ENCODE data around the gene RETN.
A peak's percentile ranks its signal among the peaks of the same experiment; 100 is the strongest.

Gene RETN

DNA sequence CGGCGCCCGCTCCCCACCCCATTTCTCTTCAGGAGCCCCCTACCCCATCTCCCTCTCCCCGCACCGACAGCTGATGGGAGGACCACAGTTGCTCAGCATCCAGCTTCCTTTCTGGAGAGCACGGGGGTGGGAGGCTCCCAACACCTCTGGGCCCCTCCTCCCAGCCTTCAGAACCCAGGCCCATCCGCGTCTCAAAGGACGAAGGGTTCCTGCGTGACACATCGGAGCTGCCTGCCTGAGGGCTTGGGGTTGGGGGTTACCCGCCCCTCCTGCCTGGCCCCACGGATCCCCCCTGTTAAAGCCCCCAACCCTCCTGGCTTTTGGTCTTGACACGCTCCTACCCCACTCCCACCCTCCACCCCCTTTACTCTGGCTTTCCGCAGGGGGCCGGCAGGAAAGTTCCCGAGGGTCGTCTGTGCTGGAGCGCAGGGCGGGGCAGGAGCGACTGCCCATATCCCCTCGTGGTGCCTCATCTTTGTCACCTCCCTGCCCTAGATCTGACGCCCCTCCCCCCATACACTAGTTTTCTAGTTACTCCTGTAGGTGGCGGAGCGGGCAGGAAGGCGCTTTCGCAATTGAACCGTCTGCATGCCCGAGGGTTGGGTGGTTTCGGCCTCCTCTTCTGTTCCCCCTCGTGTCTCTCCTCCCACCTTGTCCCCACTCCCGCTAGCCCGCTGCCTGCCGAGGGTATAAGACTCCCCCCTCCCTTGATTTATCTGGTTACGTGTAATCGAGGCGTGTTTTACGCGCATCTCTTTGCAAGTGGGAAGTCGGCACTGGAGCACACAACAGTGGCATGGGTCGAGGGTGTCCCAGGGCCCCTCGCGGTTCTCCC lies 12.7 kb downstream of the RETN start:
- DNase-seq (ENCODE audit: low read depth in 3 of 3, low spot score in 1 of 3) = peak; percentile 56 to 71 (median 70)

DNA sequence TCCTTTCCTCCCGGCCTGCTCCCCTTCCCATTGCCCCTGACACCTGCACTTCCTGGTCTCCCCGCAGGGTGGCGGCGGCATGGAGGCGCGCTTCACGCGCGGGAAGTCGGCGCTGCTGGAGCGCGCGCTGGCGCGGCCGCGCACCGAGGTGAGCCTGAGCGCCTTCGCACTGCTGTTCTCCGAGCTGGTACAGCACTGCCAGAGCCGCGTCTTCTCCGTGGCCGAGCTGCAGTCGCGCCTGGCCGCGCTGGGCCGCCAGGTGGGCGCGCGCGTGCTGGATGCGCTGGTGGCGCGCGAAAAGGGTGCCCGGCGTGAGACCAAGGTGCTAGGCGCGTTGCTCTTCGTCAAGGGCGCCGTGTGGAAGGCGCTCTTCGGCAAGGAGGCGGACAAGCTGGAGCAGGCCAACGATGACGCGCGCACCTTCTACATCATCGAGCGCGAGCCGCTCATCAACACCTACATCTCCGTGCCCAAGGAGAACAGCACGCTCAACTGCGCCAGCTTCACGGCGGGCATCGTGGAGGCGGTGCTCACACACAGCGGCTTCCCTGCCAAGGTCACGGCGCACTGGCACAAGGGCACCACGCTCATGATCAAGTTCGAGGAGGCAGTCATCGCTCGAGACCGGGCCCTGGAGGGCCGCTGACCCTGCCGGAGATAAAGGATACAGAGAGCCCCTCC lies 13.5 kb downstream of the RETN start:
- no peak for DNase-seq (ENCODE audit: low read depth in 3 of 3, low spot score in 1 of 3)

DNA sequence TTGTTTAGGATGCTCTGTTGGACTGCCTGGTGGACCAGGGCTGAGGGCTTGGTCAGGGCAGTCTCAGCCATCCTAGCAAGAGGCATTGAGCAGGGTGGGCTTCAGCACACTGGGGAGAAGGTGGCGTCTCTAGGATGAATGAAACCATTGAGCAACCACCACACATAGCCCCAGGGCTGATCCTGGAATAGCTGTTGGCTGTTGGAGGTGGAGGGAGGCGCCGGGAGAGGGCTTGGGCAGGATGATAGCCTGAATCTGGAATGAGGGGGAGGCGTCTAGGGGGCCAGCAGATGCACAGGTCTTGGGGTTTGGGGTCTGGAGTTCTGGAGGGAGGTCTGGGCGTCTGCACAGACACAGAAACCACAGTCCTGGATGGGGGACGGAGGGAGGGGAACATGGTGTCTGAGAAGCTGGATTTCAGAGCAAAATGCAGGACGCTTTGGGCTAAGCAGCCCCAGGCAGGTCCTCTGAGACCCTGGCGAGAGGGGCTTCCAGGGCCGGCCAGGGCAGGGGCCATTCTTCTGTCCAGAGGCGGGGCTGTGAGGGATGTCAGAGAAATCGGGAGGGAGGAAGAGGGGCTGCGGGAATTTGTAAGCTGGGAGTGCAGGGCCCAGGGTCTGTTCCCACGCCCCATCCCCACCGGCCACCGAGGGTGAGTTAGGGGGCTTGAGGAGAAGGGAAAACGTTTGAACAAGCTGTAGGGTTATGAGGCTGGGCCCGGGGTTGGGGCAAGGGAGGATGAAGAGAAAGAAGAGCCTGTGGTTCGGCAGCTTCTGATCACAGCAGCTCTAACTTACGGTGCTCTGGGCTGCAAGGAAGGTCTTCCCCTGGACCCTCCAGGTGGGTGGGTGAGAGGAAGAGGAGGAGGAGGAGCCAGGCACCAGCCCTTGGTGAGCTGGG lies 16.9 kb downstream of the RETN start:
- DNase-seq (ENCODE audit: low read depth in 3 of 3, low spot score in 1 of 3) = no peak

DNA sequence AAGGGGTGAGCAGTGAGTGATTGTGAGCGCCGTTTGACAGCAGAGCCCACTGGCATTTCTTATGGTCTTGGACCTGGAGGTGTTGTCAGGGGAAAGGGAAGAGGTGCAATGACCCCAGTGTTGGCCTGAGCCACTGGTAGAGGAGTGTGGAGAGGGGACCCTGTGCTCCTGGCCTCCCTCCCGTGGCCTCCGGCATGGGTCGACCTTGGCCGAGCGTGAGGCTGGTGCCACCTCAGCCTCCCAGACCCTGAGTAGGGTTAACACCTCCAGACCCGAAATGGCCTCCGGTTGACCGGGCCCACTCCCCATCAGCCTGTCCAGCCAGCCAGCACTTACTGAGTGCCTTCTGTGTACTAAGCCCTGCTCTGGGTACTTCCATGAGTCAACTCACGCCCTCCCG lies 18.3 kb downstream of the RETN start:
- DNase-seq (ENCODE audit: low read depth in 3 of 3, low spot score in 1 of 3) = no peak

DNA sequence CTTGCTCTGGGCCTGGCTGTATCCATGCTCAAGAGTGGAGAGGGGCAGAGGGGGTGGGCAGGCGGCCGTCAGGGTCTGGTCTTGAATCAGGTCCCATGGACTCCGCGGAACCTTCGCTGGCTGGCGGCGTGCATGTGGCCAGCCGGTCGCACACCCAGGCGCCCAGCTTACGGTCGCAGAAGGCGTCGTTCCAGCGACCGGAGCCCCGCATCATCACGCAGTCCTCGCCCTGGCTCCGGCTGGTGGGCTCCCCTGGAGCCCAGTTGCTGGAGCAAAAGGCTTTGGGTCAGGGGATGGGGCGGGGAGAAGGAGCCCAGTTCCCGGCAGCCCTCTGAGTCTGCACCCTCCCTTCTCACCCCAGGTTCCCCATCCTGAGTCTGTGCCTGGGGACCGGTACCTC lies 20.3 kb downstream of the RETN start:
- DNase-seq (ENCODE audit: low read depth in 3 of 3, low spot score in 1 of 3) = no peak

DNA sequence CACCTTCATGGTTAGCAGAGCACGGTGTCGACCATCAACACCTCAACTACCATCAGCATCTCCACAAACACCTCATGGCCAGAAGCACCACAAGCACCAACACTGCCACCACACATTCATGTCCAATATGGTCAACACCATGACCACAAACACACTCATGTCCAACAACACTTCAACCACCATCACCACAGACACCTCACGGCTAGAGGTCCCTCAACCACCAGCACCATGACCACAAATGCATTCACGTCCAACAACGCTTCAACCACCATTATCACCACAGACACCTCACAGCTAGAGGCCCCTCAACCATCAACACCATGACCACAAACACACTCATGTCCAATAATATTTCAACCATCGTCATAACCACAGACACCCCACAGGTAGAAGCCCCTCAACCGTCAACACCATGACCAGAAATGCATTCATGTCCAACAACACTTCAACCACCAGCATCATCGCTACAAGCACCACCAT lies 22.0 kb downstream of the RETN start:
- no peak for DNase-seq (ENCODE audit: low read depth in 3 of 3, low spot score in 1 of 3)

DNA sequence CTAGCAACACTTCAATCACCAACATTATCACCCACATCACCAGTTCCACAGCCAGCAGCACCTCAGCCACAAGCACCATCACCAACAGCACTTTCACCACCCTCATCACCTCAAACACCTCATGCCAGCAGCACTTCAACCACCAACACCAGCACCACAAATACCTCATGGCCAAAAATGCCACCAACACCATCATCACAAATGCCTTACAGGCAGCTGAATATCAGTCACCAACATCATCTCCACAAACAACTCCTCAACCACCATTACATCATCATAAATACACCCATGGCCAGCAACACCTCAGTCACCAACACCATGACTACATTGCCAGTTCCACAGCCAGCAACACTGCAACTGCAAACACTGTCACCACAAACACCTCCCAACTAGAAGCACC lies 22.6 kb downstream of the RETN start:
- DNase-seq (ENCODE audit: low read depth in 3 of 3, low spot score in 1 of 3) = no peak

DNA sequence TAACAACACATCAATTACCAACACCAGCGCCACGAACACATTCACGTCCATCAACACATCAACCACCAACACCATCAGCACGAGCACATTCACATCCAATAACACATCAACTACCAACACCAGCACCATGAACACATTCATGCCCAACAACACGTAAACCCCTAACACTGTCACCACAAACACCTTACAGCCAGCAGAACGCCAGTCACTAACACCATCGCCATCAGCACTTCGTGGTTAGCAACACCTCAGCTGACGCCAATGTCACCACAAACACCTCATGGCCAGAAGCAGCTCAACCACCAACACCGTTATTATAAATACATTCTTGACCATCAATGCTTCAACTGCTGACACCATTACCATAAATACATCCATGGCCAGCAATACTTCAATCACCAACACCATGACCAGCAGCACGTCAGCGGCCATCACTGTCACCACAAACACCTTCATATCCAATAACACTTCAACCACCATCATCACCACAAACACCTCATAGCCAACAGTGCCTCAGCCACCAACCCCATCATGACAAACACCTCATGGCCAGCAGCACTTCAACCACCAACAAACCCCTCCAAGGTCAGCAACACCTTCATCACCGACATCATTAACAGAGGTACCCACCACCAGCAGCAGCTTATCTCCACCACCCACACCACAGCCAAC lies 23.7 kb downstream of the RETN start:
- no peak for DNase-seq (ENCODE audit: low read depth in 3 of 3, low spot score in 1 of 3)

DNA sequence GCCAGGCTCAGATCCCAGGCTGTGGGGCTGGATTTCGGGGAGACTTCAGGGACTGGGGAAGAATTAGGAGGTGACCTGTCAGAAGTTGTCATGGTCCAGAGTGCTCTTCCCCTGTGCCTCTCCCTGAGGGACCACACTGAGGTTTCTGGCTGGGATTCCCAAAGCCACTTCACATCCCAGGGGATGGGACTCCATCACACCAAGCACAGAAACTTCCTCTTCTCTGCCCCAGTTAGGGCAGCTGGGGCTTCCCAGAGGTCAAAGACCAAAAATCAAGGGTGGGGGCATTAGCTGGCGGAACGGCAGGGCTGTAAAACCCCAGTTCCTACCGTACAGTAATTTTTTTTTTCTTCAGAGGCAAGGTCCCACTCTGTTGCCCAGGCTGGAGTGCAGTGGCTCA lies 25.6 kb downstream of the RETN start:
- DNase-seq (ENCODE audit: low read depth in 3 of 3, low spot score in 1 of 3) = no peak

DNA sequence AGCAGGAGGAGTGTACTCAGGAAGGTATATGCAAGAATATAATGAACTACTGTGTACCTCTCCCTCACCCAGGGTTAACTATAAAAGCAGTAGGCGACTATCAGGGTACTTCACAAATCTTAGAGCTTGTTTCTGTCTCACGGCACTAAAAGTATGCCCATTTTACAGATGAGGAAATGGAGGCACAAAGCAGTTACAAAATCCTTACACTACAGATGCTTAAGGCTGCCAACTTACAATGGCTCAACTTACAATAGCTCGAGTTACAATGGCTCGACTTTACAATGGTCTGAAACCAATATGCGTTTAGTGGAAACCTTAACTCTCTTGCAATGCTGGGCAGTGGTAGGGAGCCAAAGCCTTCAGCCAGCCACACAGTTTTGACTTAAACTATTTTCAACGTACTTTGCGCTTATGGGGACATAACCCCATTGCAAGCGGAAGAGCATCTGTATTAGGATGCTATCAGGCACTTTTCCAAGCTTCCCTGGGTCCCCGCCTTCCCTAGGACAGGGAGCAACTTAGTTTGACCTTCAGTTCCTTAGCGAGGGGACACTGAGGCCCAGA lies 29.0 kb downstream of the RETN start:
- DNase-seq (ENCODE audit: low read depth in 3 of 3, low spot score in 1 of 3) = no peak

DNA sequence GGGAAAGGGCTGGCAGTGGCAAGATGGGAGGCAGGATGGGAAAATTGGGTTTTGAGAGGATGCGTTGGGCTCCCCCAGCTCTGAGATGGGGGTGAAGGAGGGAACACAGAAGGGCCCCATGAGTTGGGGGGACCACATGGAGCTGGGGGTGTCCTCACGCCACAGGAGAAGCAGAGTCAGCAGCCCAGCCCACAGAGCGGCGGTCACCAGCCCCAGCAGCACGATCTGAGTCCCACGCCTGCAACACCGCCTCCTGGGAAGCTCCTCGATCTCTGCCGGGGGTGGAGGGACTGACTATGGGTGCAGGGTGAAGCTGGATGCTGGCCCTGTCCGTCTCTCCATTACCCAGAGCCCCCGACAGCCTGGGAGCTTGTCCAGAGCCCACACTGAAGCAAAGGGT lies 29.7 kb downstream of the RETN start:
- no peak for DNase-seq (ENCODE audit: low read depth in 3 of 3, low spot score in 1 of 3)

DNA sequence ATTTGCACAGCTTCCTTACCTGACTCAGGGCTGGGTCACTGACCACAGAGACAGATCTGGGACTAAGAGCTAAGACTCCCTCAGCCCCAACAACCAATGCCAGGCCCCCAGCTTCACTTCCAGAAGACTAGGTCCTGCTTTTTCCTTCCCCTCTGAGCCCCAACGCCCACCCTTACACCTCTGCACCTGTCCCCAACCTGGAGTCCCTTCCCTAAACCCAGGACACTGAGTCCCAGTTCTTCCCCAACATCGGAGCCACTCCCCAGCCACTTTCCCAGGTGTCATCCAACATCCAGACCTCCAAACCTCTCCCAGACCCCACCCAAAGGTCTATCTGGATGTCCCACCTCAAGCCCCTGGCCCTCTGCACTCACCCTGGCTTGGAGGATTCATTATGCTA lies 30.2 kb downstream of the RETN start:
- no peak for DNase-seq (ENCODE audit: low read depth in 3 of 3, low spot score in 1 of 3)

DNA sequence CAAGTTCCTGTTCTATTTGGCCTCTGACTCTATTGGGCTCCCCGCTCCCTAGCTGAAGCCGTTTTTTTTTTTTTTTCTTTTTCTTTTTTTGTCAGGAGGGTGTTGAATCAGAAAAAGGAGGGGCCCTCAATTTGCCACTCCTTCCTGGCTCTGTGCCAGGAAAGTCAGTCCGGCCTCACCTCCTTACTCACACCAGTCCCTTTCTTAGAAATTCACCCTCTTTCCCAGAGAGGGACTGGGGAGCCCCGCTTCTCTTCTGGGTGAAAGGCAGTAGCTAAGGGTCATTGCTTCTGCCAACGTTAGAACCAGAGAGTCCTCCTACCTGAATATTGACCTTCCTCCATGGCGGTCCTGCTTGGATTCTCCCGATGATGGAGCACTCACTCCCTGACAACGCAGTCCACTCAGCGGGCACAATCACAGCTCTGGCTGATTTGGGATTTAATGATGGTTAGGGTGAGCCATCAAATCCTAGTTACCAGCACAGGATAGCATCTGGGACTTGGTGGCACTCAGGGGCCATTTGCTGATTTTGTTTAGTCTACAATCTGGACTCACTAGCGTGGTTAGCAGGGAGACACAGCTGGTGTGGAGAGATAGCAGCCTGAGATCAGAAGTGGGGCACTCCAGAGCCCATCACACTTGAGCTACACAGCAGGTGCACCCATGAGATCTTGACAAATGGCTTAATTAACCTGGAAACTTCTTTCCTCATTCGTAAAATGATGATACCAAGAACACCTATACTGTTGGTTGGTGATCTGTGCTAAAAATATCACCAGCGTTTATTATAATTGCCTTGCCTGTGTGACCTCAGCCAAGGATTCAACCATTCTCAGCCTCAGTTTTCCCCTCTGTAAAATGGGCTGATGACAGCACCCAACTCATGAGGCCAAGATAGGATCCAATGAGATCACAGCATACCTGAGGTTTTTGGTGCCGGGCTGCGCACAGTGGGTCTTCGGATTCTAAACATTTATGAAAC lies 30.9 kb downstream of the RETN start:
- DNase-seq (ENCODE audit: low read depth in 3 of 3, low spot score in 1 of 3) = no peak

DNA sequence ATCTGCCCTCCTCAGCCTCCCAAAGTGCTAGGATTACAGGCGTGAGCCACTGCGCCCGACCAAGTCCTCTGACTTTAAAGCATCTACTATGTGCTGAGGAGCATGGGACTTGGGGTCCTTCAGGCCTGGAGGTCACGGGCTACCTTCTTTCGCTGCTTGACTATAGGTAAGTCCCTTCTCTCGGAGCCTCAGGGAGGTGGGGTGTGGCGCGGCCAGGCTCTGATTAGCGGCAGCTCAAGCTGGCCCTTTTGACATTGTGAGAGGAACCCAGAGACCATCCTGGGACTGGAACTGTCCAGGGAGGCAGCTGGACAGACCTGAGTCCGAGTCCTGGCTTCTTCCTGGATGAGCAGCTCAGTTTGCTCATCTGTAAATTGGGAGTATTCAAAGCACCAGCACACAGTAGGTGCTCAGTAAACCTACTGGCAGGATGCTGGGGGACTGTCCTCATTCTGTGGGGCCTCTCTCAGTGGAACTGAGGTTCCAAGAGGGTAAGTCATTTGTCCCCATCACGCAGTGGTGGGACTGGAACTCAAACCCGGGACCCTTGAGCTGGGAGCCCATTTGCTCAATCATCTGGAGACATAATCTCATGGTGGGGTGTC lies 32.3 kb downstream of the RETN start:
- no peak for DNase-seq (ENCODE audit: low read depth in 3 of 3, low spot score in 1 of 3)

DNA sequence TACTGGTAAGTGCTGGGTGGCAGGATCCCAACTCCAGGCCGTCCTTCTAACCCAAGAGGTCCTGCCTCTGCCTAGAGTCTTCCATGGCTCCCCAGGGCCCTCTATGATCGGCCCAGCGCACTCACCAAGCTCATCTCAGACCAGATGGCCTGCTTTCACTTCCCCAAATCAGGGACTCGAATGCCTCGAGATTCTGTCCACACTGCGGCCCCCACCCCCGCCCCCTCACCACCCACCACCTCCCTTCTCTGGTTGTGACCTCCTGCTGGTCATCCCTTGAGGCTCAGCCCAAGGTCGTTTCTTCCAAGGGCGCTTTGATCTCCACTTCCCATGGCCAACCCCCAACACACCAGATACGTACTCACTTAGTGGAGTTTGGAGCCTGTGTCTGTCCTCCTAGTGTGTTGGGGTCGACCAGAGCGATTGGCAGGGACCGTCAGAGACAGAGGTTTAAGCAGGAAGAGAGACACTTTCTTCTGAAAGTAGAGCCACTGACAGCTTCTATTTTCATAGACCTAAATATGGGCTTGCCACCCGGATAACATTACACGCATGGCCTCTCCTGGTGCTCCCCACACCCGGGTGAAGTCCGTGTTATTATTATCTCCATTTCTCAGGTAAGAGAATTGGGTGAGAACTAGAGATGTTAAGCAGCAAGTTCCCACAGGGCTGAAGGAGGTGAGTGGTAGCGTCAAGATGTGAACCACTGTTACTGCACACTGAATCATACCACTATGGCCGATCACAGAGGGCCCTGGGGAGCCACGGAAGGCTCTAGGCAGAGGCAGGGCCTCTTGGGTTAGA lies 33.0 kb downstream of the RETN start, which contains the start of gene FCER2:
Gene FCER2, minus strand, starts transcription at position 478 of the 804 bp plus-strand sequence. CDS start 2,371 bp downstream, outside the sequence.
- no peak for DNase-seq (ENCODE audit: low read depth in 3 of 3, low spot score in 1 of 3)

DNA sequence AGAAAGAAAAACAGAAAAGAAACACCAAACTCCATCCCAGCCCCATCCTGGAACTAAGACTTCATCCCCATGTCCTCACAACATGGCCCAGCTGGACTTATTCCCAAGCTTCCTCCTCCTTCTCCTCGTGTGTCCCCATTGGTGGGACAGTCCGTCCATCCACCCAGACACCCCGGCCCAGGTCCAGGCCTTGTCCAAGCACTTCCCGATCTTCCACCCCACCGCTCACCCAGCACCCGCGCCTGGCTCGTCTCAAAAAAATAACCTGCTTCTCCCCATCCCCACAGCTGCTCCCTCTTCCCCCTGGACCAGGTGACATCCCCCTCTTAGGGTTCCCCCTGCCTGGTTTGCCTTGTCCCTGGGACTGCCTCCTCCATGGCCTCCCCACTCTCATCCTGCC lies 34.5 kb downstream of the RETN start:
- no peak for DNase-seq (ENCODE audit: low read depth in 3 of 3, low spot score in 1 of 3)

DNA sequence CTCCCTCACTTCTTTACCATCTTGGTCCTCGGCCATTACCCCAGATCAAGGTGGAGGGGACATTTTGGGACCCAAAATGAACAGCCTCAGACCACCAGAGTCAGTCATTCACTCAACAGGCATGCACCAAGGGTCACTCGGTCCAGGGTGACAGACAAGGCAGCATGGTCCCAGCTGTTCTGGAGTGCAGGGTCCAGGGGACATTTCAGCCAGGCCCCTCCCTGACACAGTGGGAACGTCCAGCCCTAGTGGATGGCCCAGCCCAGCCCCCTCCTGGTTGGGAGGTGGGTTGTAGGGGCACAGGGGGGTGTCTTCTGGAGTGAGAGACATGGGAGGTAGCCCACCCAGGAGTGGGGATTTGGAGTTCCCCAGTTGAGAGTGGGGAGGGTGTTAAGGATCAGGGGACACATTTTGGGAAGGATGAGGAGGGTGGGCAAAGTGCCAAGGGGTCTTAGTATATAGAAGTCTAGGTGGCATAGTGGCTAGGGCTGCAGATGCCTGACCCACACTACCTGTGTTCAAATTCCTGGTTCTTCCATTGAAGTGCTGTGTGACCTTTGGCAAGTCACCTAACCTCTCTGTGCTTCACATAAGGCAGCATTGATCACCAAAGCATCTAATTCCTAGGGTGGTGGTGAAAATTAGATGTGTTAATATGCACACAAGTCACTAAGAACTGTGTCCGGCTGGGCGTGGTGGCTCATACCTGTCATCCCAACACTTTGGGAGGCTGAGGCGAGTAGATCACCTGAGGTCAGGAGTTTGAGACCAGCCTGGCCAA lies 35.6 kb downstream of the RETN start:
- DNase-seq (ENCODE audit: low read depth in 3 of 3, low spot score in 1 of 3) = no peak

All from stimulated activated CD4-positive, alpha-beta T cell treated with anti-CD3 and anti-CD28 coated beads, TNF-alpha, amount 100 ng/mL, for 1 hour (primary cell).